Jurkat, Clone E6-1 (cell line): ENCODE measurements around the gene SAPCD2.
"Not testable (repeated sequence)": the region's sequence is repeated elsewhere in the genome, so short reads cannot be mapped to it uniquely, and the experiment has no call there.

ENCODE experiments used
- DNase-seq: peaks from one replicate; pipeline ENCODE4 v3.0.0-alpha.2; 2011; ENCODE audit warnings: low read depth, low spot score
- H3K4me3 ChIP-seq: 2 replicates; pipeline ENCODE4 v1.5.1; 2011; ENCODE audit warnings: mild to moderate bottlenecking, low read length, control low read depth, moderate library complexity

The SAPCD2 gene

GRCh38 chr9:137068539-137069507 is 1.5 kb downstream of the SAPCD2 start:
- peak overlapping the region; percentile 60 for H3K4me3 ChIP-seq
- DNase-seq, result no peak

GRCh38 chr9:137067860-137068538 is 2.4 kb downstream of the SAPCD2 start:
- peak; percentile 90 for DNase-seq
- H3K4me3 ChIP-seq, result no peak overlapping the region

- no peak overlapping the region for H3K4me3 ChIP-seq
- DNase-seq, result no peak
Observed at GRCh38 chr9:137066096-137066861, 4.1 kb downstream of the SAPCD2 start.

GRCh38 chr9:137065336-137065967 is 4.9 kb downstream of the SAPCD2 start:
- DNase-seq, result no peak
- H3K4me3 ChIP-seq, result no peak overlapping the region

- H3K4me3 ChIP-seq, result no peak overlapping the region
- no peak for DNase-seq
Observed at GRCh38 chr9:137064880-137065164, 5.5 kb downstream of the SAPCD2 start.

GRCh38 chr9:137064027-137064879 is 6.1 kb downstream of the SAPCD2 start:
- no peak for DNase-seq
- no peak overlapping the region for H3K4me3 ChIP-seq

GRCh38 chr9:137063311-137064026 is 6.9 kb downstream of the SAPCD2 start:
- no peak for DNase-seq

GRCh38 chr9:137062798-137063197 is 7.6 kb downstream of the SAPCD2 start:
- H3K4me3 ChIP-seq, DNase-seq: not testable (repeated sequence)

More at GRCh38 chr9:137063311-137064026, 6.9 kb downstream of the SAPCD2 start:
- no peak overlapping the region for H3K4me3 ChIP-seq

GRCh38 chr9:137062384-137062783 is 8.0 kb downstream of the SAPCD2 start:
- no peak overlapping the region for H3K4me3 ChIP-seq
- DNase-seq, result no peak

GRCh38 chr9:137058521-137059234 is 11.7 kb downstream of the SAPCD2 start:
- no peak overlapping the region for H3K4me3 ChIP-seq
- DNase-seq, result no peak

GRCh38 chr9:137057545-137057944 is 12.8 kb downstream of the SAPCD2 start:
- DNase-seq, result no peak
- no peak overlapping the region for H3K4me3 ChIP-seq

- no peak for DNase-seq
- no peak overlapping the region for H3K4me3 ChIP-seq
Observed at GRCh38 chr9:137056739-137057415, 13.5 kb downstream of the SAPCD2 start.

GRCh38 chr9:137055385-137056364 is 14.7 kb downstream of the SAPCD2 start:
- H3K4me3 ChIP-seq, result no peak overlapping the region
- DNase-seq, result no peak

GRCh38 chr9:137054932-137055384 is 15.4 kb downstream of the SAPCD2 start:
- no peak overlapping the region for H3K4me3 ChIP-seq
- DNase-seq, result no peak
